HEK293 (cell line): ENCODE data around the gene PIK3R3.

Source experiments
- CTCF ChIA-PET: fragments of 350-600 bp; formaldehyde crosslinking; extraction: SDS; loops from one replicate; lab custom pipeline; 2021; ENCODE audit warnings: antibody characterized with exemption; lab: Yijun Ruan, JAX
- POLR2A ChIA-PET: fragments of 300-600 bp; formaldehyde crosslinking; extraction: SDS; loops from one replicate; lab custom pipeline; 2020; ENCODE audit warnings: antibody characterized with exemption, inconsistent platforms; lab: Yijun Ruan, JAX
- H3K27ac ChIP-seq: fragments of 200-500 bp; sonication (Bioruptor generic); 2 replicates; pipeline ENCODE4 v1.5.1; 2014; ENCODE audit warnings: low read depth, low read length, control low read depth, inconsistent platforms; ENCODE audit errors: extremely low read depth
- H3K36me3 ChIP-seq, 2 experiments: fragments of 200-500 bp in 1 of 2; sonication (Bioruptor generic) in 1 of 2; 1 replicate in 1 of 2; 2 replicates in 1 of 2; pipeline ENCODE4 v1.5.1; 2014 to 2017; ENCODE audit warnings: inconsistent platforms in 2 of 2, low read length in 2 of 2; ENCODE audit not compliant: control insufficient read depth in 2 of 2, insufficient read depth in 1 of 2
- H3K4me1 ChIP-seq: fragments of 200-500 bp; sonication (Bioruptor generic); 2 replicates; pipeline ENCODE4 v1.5.1; 2014; ENCODE audit warnings: mild to moderate bottlenecking, low read length, inconsistent platforms; ENCODE audit not compliant: control insufficient read depth, insufficient read depth
- H3K4me3 ChIP-seq: 2 replicates; pipeline ENCODE4 v1.5.1; 2011; ENCODE audit warnings: low read depth, mild to moderate bottlenecking, control low read depth, low read length, moderate library complexity
- H3K9me3 ChIP-seq: fragments of 200-500 bp; sonication (Bioruptor generic); 2 replicates; pipeline ENCODE4 v1.5.1; 2014; ENCODE audit warnings: low read depth, low read length, inconsistent platforms; ENCODE audit not compliant: control insufficient read depth, insufficient read depth
- ATF2 ChIP-seq: fragments of 450-650 bp; formaldehyde crosslinking; IDR thresholded peaks from 2 replicates; pipeline ENCODE4 v1.5.1; 2016; ENCODE audit warnings: missing biosample characterization, missing genetic modification characterization, low read depth
- EGR2 ChIP-seq: fragments of 450-650 bp; formaldehyde crosslinking; IDR thresholded peaks from 2 replicates; pipeline ENCODE4 v1.5.1; 2016; ENCODE audit warnings: low read depth, missing biosample characterization, missing genetic modification characterization
- ZBTB17 ChIP-seq: fragments of 450-650 bp; formaldehyde crosslinking; IDR thresholded peaks from 2 replicates; pipeline ENCODE4 v1.5.1; 2016; ENCODE audit warnings: missing biosample characterization, missing genetic modification characterization
- ZEB2 ChIP-seq: fragments of 450-650 bp; formaldehyde crosslinking; IDR thresholded peaks from 2 replicates; pipeline ENCODE4 v1.5.1; 2016; ENCODE audit warnings: missing biosample characterization, missing genetic modification characterization
- ZNF112 ChIP-seq: fragments of 450-650 bp; formaldehyde crosslinking; IDR thresholded peaks from 2 replicates; pipeline ENCODE4 v1.5.0; 2017; ENCODE audit warnings: missing biosample characterization, missing genetic modification characterization
- ZNF148 ChIP-seq: fragments of 450-650 bp; formaldehyde crosslinking; IDR thresholded peaks from 2 replicates; pipeline ENCODE4 v1.5.0; 2017; ENCODE audit warnings: missing biosample characterization, missing genetic modification characterization, borderline replicate concordance
- ZNF157 ChIP-seq: fragments of 450-650 bp; formaldehyde crosslinking; IDR thresholded peaks from 2 replicates; pipeline ENCODE4 v1.5.1; 2016; ENCODE audit warnings: missing biosample characterization, missing genetic modification characterization
- ZNF16 ChIP-seq: fragments of 450-650 bp; formaldehyde crosslinking; IDR thresholded peaks from 2 replicates; pipeline ENCODE4 v1.5.1; 2016; ENCODE audit warnings: low read depth, missing biosample characterization, missing genetic modification characterization
- ZNF239 ChIP-seq: fragments of 450-650 bp; formaldehyde crosslinking; IDR thresholded peaks from 2 replicates; pipeline ENCODE4 v1.5.1; 2016; ENCODE audit warnings: missing biosample characterization, missing genetic modification characterization
- ZNF280C ChIP-seq: fragments of 450-650 bp; formaldehyde crosslinking; IDR thresholded peaks from 2 replicates; pipeline ENCODE4 v1.5.1; 2016; ENCODE audit warnings: missing biosample characterization, missing genetic modification characterization
- ZNF302 ChIP-seq: fragments of 450-650 bp; formaldehyde crosslinking; IDR thresholded peaks from 2 replicates; pipeline ENCODE4 v1.5.1; 2016; ENCODE audit warnings: missing biosample characterization, missing genetic modification characterization, low read depth
- ZNF394 ChIP-seq: fragments of 450-650 bp; formaldehyde crosslinking; IDR thresholded peaks from 2 replicates; pipeline ENCODE4 v1.5.1; 2016; ENCODE audit warnings: missing biosample characterization, missing genetic modification characterization, mild to moderate bottlenecking, moderate library complexity, borderline replicate concordance
- ZNF398 ChIP-seq: fragments of 450-650 bp; formaldehyde crosslinking; IDR thresholded peaks from 2 replicates; pipeline ENCODE4 v1.5.1; 2017; ENCODE audit warnings: missing biosample characterization, missing genetic modification characterization
- ZNF488 ChIP-seq: fragments of 450-650 bp; formaldehyde crosslinking; IDR thresholded peaks from 2 replicates; pipeline ENCODE4 v1.5.1; 2016; ENCODE audit warnings: missing biosample characterization, missing genetic modification characterization
- ZNF555 ChIP-seq: fragments of 450-650 bp; formaldehyde crosslinking; conservative IDR thresholded peaks from 2 replicates; pipeline ENCODE4 v1.5.1; 2017; ENCODE audit warnings: missing biosample characterization, mild to moderate bottlenecking, missing genetic modification characterization, inconsistent platforms
- ZNF580 ChIP-seq: fragments of 450-650 bp; formaldehyde crosslinking; IDR thresholded peaks from 2 replicates; pipeline ENCODE4 v1.5.1; 2016; ENCODE audit warnings: missing biosample characterization, missing genetic modification characterization
- ZNF658 ChIP-seq: fragments of 450-650 bp; formaldehyde crosslinking; IDR thresholded peaks from 2 replicates; pipeline ENCODE4; 2016; ENCODE audit warnings: missing biosample characterization, missing genetic modification characterization
- ZNF670 ChIP-seq: fragments of 450-650 bp; formaldehyde crosslinking; IDR thresholded peaks from 2 replicates; pipeline ENCODE4 v1.5.1; 2016; ENCODE audit warnings: missing biosample characterization, missing genetic modification characterization, low read depth
- ZNF785 ChIP-seq: fragments of 450-650 bp; formaldehyde crosslinking; IDR thresholded peaks from 2 replicates; pipeline ENCODE4 v1.5.1; 2016; ENCODE audit warnings: missing biosample characterization, missing genetic modification characterization

The PIK3R3 gene

GRCh38 chr1:46173361-46173856 lies 41.0 kb upstream of the PIK3R3 start (continued):
- TF ChIP-seq ZNF148 (tag by site-specific recombination) (0 out of 2 replicates have a peak, but pooled peaks have one; percentile 15), ZNF239 (tag by site-specific recombination) (no peak), ZNF394 (peak; percentile 41; the same call in 1 of the 2 replicates), ZNF302 (no peak), ZNF488 (tag by site-specific recombination) (no peak), ZBTB17 (peak; percentile 77; the same call in 1 of the 2 replicates), ZNF112 (tag by site-specific recombination) (no peak), ZNF785 (no peak), ZNF580 (tag by site-specific recombination) (no peak), ZEB2 (tag by site-specific recombination) (peak; percentile 39; the same call in 1 of the 2 replicates), ZNF280C (tag by site-specific recombination) (no peak), ZNF16 (tag by site-specific recombination) (no peak), EGR2 (tag by site-specific recombination) (peak; percentile 47), ZNF555 (tag by site-specific recombination) (no peak), ZNF398 (tag by site-specific recombination) (peak; percentile 65), ZNF658 (tag by site-specific recombination) (no peak), ZNF157 (tag by site-specific recombination) (no peak), ATF2 (peak; percentile 95)

GRCh38 chr1:46172321-46172720 lies 39.9 kb upstream of the PIK3R3 start:
- ChIA-PET CTCF (interaction anchor here (0.6 to 1.9 kb wide), 4 partner anchors 9 to 48 kb away, joined by 3 to 12 read pairs (median 4); partner anchors contain the start of gene PIK3R3), POLR2A (interaction anchor here (1.0 kb wide), 1 partner anchor 40 kb away, joined by 3 read pairs; the partner anchor contains the start of gene PIK3R3)
- Histone ChIP-seq H3K4me1 (no peaks in the 10 kb centered on the region; the same call in 1 of the 2 replicates), H3K9me3 (no peaks in the 10 kb centered on the region), H3K27ac (no peak overlapping the region), H3K36me3 (no peaks in the 10 kb centered on the region), H3K4me3 (no peak overlapping the region)
- TF ChIP-seq ZNF239 (tag by site-specific recombination) (no peak), ZNF670 (tag by site-specific recombination) (no peak)
